GM21825 (cell line): ENCODE measurements around the gene RNF144B.
A peak's percentile ranks its signal among the peaks of the same experiment; 100 is the strongest.

ENCODE experiments used
- ATAC-seq: cut with Tn5 transposase; IDR thresholded peaks from one replicate; pipeline ENCODE4 v1.9.1; 2021; ENCODE audit warnings: mild to moderate bottlenecking, moderate library complexity; ENCODE audit not compliant: unreplicated experiment

Gene RNF144B

DNA sequence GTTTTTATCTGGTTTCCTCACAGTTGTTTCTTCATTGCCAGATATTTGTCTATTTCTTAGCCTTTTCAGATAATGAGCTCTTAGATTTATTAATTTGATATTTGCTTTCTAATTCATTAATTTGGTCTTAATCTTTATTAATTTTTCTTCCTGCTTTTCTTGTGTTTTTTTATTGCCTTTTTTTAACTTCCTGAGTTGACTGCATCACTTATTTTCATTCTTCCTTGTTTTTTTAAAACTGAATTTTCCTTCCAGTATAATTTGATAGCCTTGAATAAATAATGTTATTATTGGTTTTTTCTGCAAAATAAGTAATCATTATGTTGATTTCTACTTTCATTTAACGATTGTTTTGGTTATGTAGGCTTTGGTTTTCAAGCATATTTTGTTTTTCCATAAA, 91.5 kb downstream of the RNF144B start:
- no peak for ATAC-seq

DNA sequence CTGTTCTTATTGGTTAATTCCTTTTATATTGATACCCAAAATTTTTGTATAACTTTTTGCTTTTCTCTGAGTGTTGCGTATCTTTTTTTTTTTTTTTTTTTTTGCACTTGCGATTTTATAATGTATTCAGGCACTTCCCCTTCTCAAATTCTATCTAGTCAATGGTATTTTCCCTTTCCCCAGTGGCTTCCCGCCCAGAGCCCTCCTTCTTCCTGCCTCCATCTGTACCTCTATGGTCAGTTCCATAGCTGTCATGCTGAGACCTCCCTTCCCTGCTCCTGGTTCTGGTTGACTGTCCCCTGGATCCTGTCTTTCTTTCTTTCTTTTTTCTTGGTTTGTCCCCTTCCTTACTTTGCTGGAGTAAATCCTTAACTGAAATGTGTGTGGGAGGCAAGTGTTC, 94.7 kb downstream of the RNF144B start:
- no peak for ATAC-seq

DNA sequence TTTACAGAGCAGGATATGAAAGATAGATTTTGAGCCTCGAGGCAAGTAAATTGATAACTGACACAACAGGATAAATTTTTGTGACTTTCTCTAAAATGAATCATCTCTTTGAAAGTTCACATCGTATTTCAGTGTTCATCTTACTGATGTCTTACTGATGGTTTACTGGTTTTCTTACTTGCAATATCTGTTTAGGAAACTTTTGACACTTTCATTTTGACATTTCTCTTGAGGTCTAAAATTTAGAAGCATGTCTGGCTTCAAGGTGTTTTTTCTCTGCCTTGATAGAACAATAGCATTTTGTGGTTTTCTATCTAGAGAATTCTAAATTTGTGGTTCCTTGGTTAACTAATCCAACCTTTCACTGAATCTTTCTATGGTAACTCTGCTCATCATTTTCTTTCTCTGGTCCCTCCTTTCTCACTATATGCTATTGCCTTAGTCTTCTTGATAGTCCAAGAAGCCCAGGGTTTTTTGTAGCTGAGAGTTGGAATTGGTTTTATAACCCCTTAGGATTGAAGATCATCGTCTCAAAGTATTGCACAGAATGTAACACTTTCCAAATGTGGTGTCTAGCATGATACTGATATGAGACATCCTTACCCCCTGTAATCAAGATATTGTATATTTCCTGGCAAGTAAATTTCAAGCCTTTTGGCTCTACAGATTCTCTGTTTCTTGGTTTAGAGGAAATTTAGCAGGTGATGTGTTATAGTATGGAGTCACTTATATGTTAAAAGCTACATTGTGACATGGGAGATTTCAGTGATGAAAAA, 98.7 kb downstream of the RNF144B start:
- no peak for ATAC-seq

DNA sequence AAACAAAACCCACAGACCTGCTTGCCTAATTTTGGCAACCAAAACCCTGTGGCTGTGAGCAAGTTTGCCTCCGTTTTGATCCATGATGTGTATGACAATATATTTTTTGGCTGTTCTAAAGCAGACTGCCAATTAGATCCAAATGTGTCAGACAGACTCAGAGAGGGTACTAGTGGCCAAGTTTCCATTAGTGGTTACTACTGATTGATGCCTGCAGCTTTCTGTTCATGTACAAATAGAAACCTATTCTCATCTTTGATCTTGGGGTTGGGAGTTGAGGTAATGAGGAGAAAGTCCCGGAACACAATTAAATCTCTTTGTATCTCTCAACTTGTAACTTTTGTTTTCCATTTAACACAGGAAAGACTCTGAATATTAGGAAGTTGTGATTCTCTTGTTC, 100.9 kb downstream of the RNF144B start:
- ATAC-seq = no peak

GRCh38 chr6:18488526-18489270, 101.5 kb downstream of the RNF144B start:
- no peak for ATAC-seq

- ATAC-seq = no peak
Measured at GRCh38 chr6:18489335-18489734, 102.2 kb downstream of the RNF144B start.

DNA sequence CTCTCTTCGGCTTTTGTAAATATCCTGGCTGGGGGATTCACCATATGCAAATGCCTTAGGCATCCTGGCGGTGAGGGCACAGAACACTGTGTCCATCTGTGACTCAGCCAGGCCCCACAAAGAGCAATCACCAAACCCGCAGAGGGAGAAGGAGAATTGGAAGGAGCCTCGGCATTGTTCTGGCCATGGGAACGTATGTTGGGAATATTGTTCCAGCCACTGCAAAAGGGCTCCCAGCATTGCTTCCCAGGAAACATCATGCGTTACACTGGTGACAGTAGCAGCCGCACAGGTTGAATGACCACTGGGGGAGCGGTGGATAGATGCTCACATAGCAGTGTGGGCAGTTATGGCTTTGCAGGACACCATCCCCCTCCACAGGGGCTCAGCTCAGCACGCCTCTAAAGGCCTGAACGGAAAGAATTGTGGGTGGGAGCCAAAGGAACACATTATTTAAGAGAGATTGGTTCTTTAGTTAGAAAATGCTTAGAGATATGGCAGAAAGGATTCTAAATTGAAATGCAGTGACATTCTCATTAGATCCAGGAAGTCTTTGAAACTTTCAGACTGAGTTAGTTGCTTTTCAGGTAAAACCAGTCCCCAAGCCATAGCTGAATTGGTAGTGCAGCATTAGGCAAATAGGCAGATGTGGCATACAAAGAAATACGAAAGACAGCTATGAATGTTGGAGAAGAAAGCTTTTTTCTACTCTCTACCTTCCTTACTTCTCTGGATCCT, 104.3 kb downstream of the RNF144B start:
- ATAC-seq = no peak

GRCh38 chr6:18492972-18493371, 105.8 kb downstream of the RNF144B start:
- ATAC-seq = no peak

DNA sequence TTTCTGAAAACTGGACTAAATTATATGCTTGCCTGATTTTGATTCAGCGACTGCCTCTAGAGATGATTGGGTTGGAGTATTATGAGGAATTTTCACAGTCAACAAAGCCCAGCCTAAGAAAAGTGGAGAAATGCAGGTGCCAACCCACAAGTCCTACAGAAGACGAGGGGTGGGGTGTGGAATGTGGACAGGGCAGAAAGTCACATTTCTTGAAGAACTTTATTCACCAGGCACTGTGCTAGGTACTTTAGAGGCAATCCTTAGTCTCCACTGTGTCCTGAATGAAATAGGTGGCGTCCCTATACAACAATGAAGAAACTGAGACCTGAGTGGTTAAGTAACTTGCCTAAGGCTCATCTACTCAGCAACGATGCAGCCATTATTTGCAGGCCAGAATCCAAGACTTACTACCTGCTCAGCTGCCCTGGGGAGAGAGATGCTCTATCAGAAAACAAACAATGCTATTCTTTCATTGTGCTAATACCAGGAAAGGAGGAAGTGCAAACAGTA, 106.3 kb downstream of the RNF144B start:
- no peak for ATAC-seq

- no peak for ATAC-seq
Measured at GRCh38 chr6:18493925-18494324, 106.8 kb downstream of the RNF144B start.

DNA sequence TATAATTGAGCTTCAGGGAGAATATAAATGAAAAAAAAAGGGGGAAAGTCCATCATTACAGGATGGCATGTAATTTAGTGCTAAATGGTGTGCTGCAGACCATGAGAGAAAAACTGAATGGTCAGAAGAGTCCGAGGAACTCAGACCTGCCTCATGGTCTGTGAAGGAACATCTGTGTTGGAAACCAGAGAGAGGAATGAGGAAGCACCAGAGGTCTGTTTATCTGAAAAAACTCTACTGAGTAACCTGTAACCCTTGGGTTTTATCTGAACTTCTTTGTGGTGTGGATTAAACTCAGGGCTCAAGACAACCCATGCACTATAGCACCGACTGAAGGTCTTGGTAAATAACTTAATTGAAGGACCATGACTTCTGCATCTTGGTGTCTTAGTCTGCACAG, 108.1 kb downstream of the RNF144B start:
- ATAC-seq = no peak

- ATAC-seq = no peak
Measured at GRCh38 chr6:18496462-18496861, 109.3 kb downstream of the RNF144B start.

DNA sequence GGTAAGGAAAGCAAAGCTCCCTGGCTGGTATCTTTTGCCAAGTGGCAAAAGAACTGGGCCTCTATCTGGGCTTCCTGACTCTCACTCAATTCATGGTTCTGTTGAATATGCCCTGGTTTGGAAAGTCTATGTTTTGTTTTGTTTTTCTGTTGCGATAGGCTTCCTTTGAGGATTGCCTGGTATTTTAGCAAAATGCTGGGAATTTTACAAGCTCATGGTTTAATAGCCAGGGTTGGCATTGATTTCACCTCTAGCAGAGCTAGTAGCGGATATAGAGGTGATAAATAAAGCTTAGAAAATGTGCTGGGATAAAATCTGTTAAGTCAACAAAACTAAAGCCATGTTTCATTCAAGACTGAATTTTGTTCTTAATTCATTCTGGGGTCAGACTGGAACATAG, 109.9 kb downstream of the RNF144B start:
- ATAC-seq = no peak

- ATAC-seq = no peak
Measured at GRCh38 chr6:18498408-18498807, 111.3 kb downstream of the RNF144B start.

GRCh38 chr6:18500921-18501662, 113.9 kb downstream of the RNF144B start:
- no peak for ATAC-seq

GRCh38 chr6:18501663-18502013, 114.5 kb downstream of the RNF144B start:
- ATAC-seq = peak; percentile 51

- no peak for ATAC-seq
Measured at GRCh38 chr6:18503206-18503592, 116.0 kb downstream of the RNF144B start.

- ATAC-seq = peak; percentile 65
Measured at GRCh38 chr6:18503593-18504231, 116.6 kb downstream of the RNF144B start.

DNA sequence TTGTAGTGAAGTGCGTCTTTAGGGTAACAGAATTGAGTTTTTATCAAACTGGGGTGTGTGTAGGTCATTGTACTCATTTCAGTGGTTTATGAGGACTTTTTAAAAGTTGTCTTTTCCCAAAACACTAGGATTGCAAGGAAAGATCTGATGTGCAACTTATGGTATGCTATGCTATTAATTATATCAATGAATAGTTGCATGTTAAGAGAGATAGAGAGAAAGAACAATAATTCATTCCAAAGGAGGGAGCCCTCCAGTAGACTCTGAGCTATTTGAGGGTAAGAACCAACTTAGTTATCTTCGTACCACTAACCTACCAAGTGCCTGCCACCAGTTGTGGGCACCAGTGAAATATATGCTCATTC, 117.1 kb downstream of the RNF144B start:
- ATAC-seq = no peak

- ATAC-seq = no peak
Measured at GRCh38 chr6:18506382-18507017, 119.3 kb downstream of the RNF144B start.
